H1 (cell line): ENCODE data around the gene ASTN2. TPM values are rescaled to one million over a fixed set of nuclear protein-coding genes. Genes with fewer than 3 reads are reported as not detected.
A peak's percentile ranks its signal among the peaks of the same experiment; 100 is the strongest.

Experiments
- CTCF ChIA-PET: fragments of 300-600 bp; sonication (Branson Sonifier 250); formaldehyde crosslinking; loops from one replicate; lab custom pipeline; 2021; ENCODE audit not compliant: partially characterized antibody; lab: Charles Lee
- POLR2A ChIA-PET: fragments of 300-600 bp; sonication (Branson Sonifier 250); formaldehyde crosslinking; loops from one replicate; lab custom pipeline; 2021; ENCODE audit warnings: inconsistent platforms; ENCODE audit not compliant: partially characterized antibody; lab: Charles Lee
- DNase-seq, 2 experiments: peaks; one replicate each; pipeline versions ENCODE4 v3.0.0 to v3.0.0-alpha.2; 2010 to 2022; ENCODE audit warnings: low spot score in 2 of 2, low read depth in 1 of 2, mixed read lengths in 1 of 2
- FAIRE-seq: peaks from 2 replicates; lab custom pipeline; 2011; peaks lifted over from hg19 to GRCh38; lab: Jason Lieb, UNC
- H2AFZ ChIP-seq: 2 replicates; pipeline ENCODE4 v1.8.1; 2012; ENCODE audit warnings: low read length, inconsistent platforms
- H2AK5ac ChIP-seq: 2 replicates; pipeline ENCODE4 v1.6.1; 2013; ENCODE audit warnings: low read depth, low read length
- H2BK120ac ChIP-seq: replicated peaks from 2 replicates; pipeline ENCODE3; 2013; ENCODE audit warnings: low read depth, low read length, inconsistent platforms
- H2BK12ac ChIP-seq: 2 replicates; pipeline ENCODE4 v1.6.1; 2013; ENCODE audit warnings: low read depth, low read length
- H2BK15ac ChIP-seq: 2 replicates; pipeline ENCODE4 v1.6.1; 2013; ENCODE audit warnings: low read length
- H2BK20ac ChIP-seq: 2 replicates; pipeline ENCODE4 v1.6.1; 2013; ENCODE audit warnings: low read length
- H2BK5ac ChIP-seq: 2 replicates; pipeline ENCODE4 v1.6.1; 2013; ENCODE audit warnings: low read depth, low read length
- H3K14ac ChIP-seq: 2 replicates; pipeline ENCODE4 v1.6.1; 2013; ENCODE audit warnings: inconsistent platforms; ENCODE audit not compliant: insufficient read length
- H3K18ac ChIP-seq: 2 replicates; pipeline ENCODE4 v1.6.1; 2013; ENCODE audit warnings: low read length; ENCODE audit errors: extremely low read depth
- H3K23ac ChIP-seq: 2 replicates; pipeline ENCODE4 v1.6.1; 2013; ENCODE audit warnings: inconsistent platforms; ENCODE audit not compliant: insufficient read length
- H3K23me2 ChIP-seq: 2 replicates; pipeline ENCODE4 v1.6.1; 2013; ENCODE audit warnings: low read depth, low read length
- H3K27ac ChIP-seq: 2 replicates; pipeline ENCODE4 v1.6.1; 2011; ENCODE audit warnings: low read depth, low read length, inconsistent platforms
- H3K27me3 ChIP-seq, 4 experiments: replicated peaks in 1 of 4; 1 replicate in 1 of 4; 2 replicates in 3 of 4; pipeline versions ENCODE4 v1.6.1 to v1.8.1; 2011 to 2013; ENCODE audit warnings: low read length in 3 of 4, mild to moderate bottlenecking in 3 of 4, inconsistent platforms in 2 of 4, mixed read lengths in 2 of 4, moderate library complexity in 1 of 4; ENCODE audit not compliant: control insufficient read depth in 3 of 4, insufficient read depth in 3 of 4; ENCODE audit errors: extremely low read depth in 1 of 4
- H3K36me3 ChIP-seq, 4 experiments: 2 replicates each; pipeline versions ENCODE4 v1.6.1 to v1.8.1; 2011 to 2013; ENCODE audit warnings: mild to moderate bottlenecking in 4 of 4, low read length in 3 of 4, moderate library complexity in 2 of 4, control low read depth in 1 of 4, inconsistent platforms in 1 of 4; ENCODE audit not compliant: insufficient read depth in 4 of 4, control insufficient read depth in 2 of 4
- H3K4ac ChIP-seq: replicated peaks from 2 replicates; pipeline ENCODE3; 2013; ENCODE audit warnings: low read length, low read depth, mixed read lengths, inconsistent platforms; ENCODE audit not compliant: insufficient read length
- H3K4me1 ChIP-seq, 4 experiments: replicated peaks in 1 of 4; 1 replicate in 1 of 4; 2 replicates in 3 of 4; pipeline versions ENCODE4 v1.6.1 to v1.8.1; 2011 to 2013; ENCODE audit warnings: low read length in 3 of 4, inconsistent platforms in 2 of 4, mixed read lengths in 1 of 4; ENCODE audit not compliant: insufficient read depth in 4 of 4, control insufficient read depth in 3 of 4
- H3K4me2 ChIP-seq, 2 experiments: 2 replicates each; pipeline versions ENCODE4 v1.6.1 to v1.8.1; 2011 to 2013; ENCODE audit warnings: low read depth in 2 of 2, low read length in 2 of 2, control low read depth in 1 of 2, inconsistent platforms in 1 of 2, mild to moderate bottlenecking in 1 of 2; ENCODE audit not compliant: insufficient read depth in 1 of 2
- H3K4me3 ChIP-seq, 4 experiments: fragments of 200-600, 300-600 bp in 1 of 4; sonication (generic), shearing (Covaris generic), sonication (Bioruptor Twin) in 1 of 4; 2 replicates each; pipeline versions ENCODE4 v1.5.1 to v1.8.1; 2011 to 2016; ENCODE audit warnings: low read length in 4 of 4, low read depth in 3 of 4, control low read depth in 2 of 4, inconsistent platforms in 2 of 4, mild to moderate bottlenecking in 2 of 4, mixed read lengths in 1 of 4, moderate library complexity in 1 of 4; ENCODE audit not compliant: insufficient read depth in 2 of 4; ENCODE audit errors: extremely low read depth in 1 of 4
- H3K56ac ChIP-seq: replicated peaks from 2 replicates; pipeline ENCODE3; 2013; ENCODE audit warnings: low read depth, mild to moderate bottlenecking, mixed read lengths, low read length, inconsistent platforms; ENCODE audit not compliant: insufficient read length
- H3K79me1 ChIP-seq: 2 replicates; pipeline ENCODE4 v1.6.1; 2013; ENCODE audit warnings: low read depth, low read length, control low read depth
- H3K79me2 ChIP-seq, 2 experiments: 2 replicates each; pipeline versions ENCODE4 v1.6.1 to v1.8.1; 2012 to 2013; ENCODE audit warnings: low read length in 2 of 2, mild to moderate bottlenecking in 2 of 2, inconsistent platforms in 1 of 2; ENCODE audit not compliant: insufficient read depth in 2 of 2, control insufficient read depth in 1 of 2
- H3K9ac ChIP-seq, 4 experiments: replicated peaks in 1 of 4; 1 replicate in 1 of 4; 2 replicates in 3 of 4; pipeline versions ENCODE4 v1.6.1 to v1.8.1; 2011 to 2013; ENCODE audit warnings: low read depth in 3 of 4, low read length in 3 of 4, control low read depth in 2 of 4, mild to moderate bottlenecking in 2 of 4, moderate library complexity in 2 of 4, inconsistent platforms in 1 of 4; ENCODE audit errors: extremely low read depth in 1 of 4
- H3K9me3 ChIP-seq, 2 experiments: 2 replicates each; pipeline versions ENCODE4 v1.6.1 to v1.8.1; 2012 to 2013; ENCODE audit warnings: mild to moderate bottlenecking in 2 of 2, moderate library complexity in 2 of 2, control low read depth in 1 of 2, inconsistent platforms in 1 of 2, low read depth in 1 of 2, low read length in 1 of 2, mixed read lengths in 1 of 2; ENCODE audit not compliant: insufficient read depth in 2 of 2
- H4K20me1 ChIP-seq, 2 experiments: replicated peaks in 1 of 2; 2 replicates each; pipeline versions ENCODE3 to v1.8.1; 2011 to 2013; ENCODE audit warnings: inconsistent platforms in 2 of 2, low read length in 2 of 2, mild to moderate bottlenecking in 1 of 2; ENCODE audit not compliant: insufficient read depth in 2 of 2, control insufficient read depth in 1 of 2
- H4K5ac ChIP-seq: 2 replicates; pipeline ENCODE4 v1.6.1; 2013; ENCODE audit warnings: low read length, low read depth, mixed read lengths, inconsistent platforms; ENCODE audit not compliant: insufficient read length
- H4K8ac ChIP-seq: 2 replicates; pipeline ENCODE4 v1.8.0; 2013; ENCODE audit warnings: mild to moderate bottlenecking, moderate library complexity, low read length, inconsistent platforms; ENCODE audit not compliant: insufficient read depth; ENCODE audit errors: extremely low read depth
- H4K91ac ChIP-seq: replicated peaks from 2 replicates; pipeline ENCODE3; 2013; ENCODE audit warnings: low read length, mixed read lengths, inconsistent platforms; ENCODE audit not compliant: insufficient read length
- CEBPB ChIP-seq: IDR thresholded peaks from 2 replicates; pipeline ENCODE4 v1.6.1; 2012; ENCODE audit warnings: low read depth, low read length
- TEAD4 ChIP-seq: IDR thresholded peaks from 2 replicates; pipeline ENCODE4 v1.6.1; 2012; ENCODE audit warnings: low read depth, low read length, inconsistent platforms, mixed read lengths
- ZNF274 ChIP-seq: IDR thresholded peaks from 2 replicates; pipeline ENCODE4 v1.7.0; 2012; ENCODE audit warnings: low read length, borderline replicate concordance; ENCODE audit errors: extremely low read depth
- WGBS, 2 experiments: shearing (Covaris generic) in 1 of 2; methylation state at CpG; one replicate each; pipeline versions ENCODE4 v1.1.6 to v1.1.7; 2013 to 2015; ENCODE audit warnings: low lambda C conversion rate in 2 of 2, mixed read lengths in 2 of 2, inconsistent platforms in 1 of 2, low coverage in 1 of 2, missing lambda C conversion rate in 1 of 2; ENCODE audit not compliant: insufficient replicate concordance in 2 of 2, insufficient coverage in 1 of 2, insufficient read length in 1 of 2; ENCODE audit errors: extremely low coverage in 1 of 2, missing lambda C conversion rate in 1 of 2; 5-methylcytosine and 5-hydroxymethylcytosine counted together
- polyA plus RNA-seq, 7 experiments: library from polyadenylated mRNA; depleted of rRNA in 3 of 7; stranded (reverse) in 5 of 7; unstranded in 2 of 7; fragments of >200 nt in 5 of 7; fragments of 200-250 nt in 2 of 7; gene quantifications; 1 replicate in 5 of 7; 2 replicates in 1 of 7; 4 replicates in 1 of 7; pipeline versions ENCODE4 v1.2.1 to v1.2.3, GENCODE V29; 2011 to 2013; ENCODE audit warnings: missing spikeins in 2 of 7, mixed read lengths in 2 of 7
- total RNA-seq: library from RNA; stranded (reverse); fragmentation: NEBNext Ultra II Directional; extraction: Animal tissue kit (Norgen Biotek cat#: 25700); gene quantifications from 2 replicates; pipeline ENCODE4 v1.2.1, GENCODE V29; 2021
- TF ChIP-seq, protein P1 (sequence below): IDR thresholded peaks from 2 replicates; pipeline ENCODE4 v1.6.1; 2012; ENCODE audit warnings: inconsistent platforms
- TF ChIP-seq, protein P2 (sequence below): IDR thresholded peaks from 2 replicates; pipeline ENCODE4 v1.6.1; 2012; ENCODE audit warnings: inconsistent platforms

ASTN2 gene
- total and polyA plus RNA-seq, 2 of the 8 experiments (the other 6 are each of a cell fraction or from before 2014, with no cell fraction given) = 8.2 to 13.7 TPM

DNA sequence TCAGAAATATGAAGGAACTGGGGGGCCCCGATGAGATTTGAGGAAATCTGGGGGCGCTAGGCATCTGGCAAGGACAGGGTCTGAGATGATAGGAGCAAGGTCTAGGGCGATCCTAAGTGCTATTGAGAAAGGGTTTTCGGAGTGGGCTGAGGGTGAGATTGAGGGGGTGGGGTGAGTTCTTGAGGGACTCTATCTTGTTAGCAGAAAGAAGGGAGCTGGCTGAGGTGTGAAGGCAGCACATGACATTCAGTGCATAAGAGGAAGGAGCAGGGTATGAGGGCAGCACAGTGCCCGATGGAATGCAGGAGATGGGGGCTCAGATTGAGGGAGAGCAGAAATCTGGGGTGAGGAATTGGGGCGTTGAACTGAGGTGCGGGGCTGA is 727.1 kb downstream of the ASTN2 start:
- no peak overlapping the region for H4K8ac ChIP-seq
- no peak overlapping the region for H4K91ac ChIP-seq
- H2BK15ac ChIP-seq = peak overlapping the region; percentile 83; the same call in 1 of the 2 replicates
- H2BK5ac ChIP-seq = no peak overlapping the region
- H3K4me2 ChIP-seq = peak overlapping the region; percentile 81 to 96
- 0 out of 2 replicates have a peak overlapping the region, but pooled peaks have one; percentile 51 for H2BK12ac ChIP-seq
- H2AFZ ChIP-seq = no peak overlapping the region
- H3K79me2 ChIP-seq = peaks cover 0 to 23% of the 10 kb centered on the region in 2 experiments; a peak in 2 of 4 replicates
- CTCF ChIA-PET = interaction anchor here (1.0 kb wide), 1 partner anchor 361 kb away, joined by 3 read pairs; no protein-coding TSS in a partner anchor
- no peak for TF ChIP-seq ZNF274
- TF ChIP-seq, protein P1, sequence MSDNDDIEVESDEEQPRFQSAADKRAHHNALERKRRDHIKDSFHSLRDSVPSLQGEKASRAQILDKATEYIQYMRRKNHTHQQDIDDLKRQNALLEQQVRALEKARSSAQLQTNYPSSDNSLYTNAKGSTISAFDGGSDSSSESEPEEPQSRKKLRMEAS = peak; percentile 60
- TF ChIP-seq, protein P2, sequence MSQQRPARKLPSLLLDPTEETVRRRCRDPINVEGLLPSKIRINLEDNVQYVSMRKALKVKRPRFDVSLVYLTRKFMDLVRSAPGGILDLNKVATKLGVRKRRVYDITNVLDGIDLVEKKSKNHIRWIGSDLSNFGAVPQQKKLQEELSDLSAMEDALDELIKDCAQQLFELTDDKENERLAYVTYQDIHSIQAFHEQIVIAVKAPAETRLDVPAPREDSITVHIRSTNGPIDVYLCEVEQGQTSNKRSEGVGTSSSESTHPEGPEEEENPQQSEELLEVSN = 0 out of 2 replicates have a peak, but pooled peaks have one; percentile 71
- TF ChIP-seq TEAD4 = peak; percentile 26; the same call in 1 of the 2 replicates
- no peak for TF ChIP-seq CEBPB
- H3K14ac ChIP-seq = no peak overlapping the region
- H3K23me2 ChIP-seq = peaks cover 12% of the 10 kb centered on the region
- no peak overlapping the region for H2AK5ac ChIP-seq
- no peak overlapping the region for H4K5ac ChIP-seq
- FAIRE-seq (no peak), DNase-seq (no peak)
- POLR2A ChIA-PET = interaction anchor here (0.9 to 1.5 kb wide), 3 partner anchors 10 to 29 kb away, joined by 3 to 6 read pairs (median 3); no protein-coding TSS in a partner anchor
- no peak overlapping the region for H3K23ac ChIP-seq
- H3K4me1 ChIP-seq = peaks cover 0 to 9% (median 1%) of the 10 kb centered on the region in 4 experiments; a peak in 5 of 7 replicates
- no peak overlapping the region; the same call in 1 of the 2 replicates for H3K27ac ChIP-seq
- no peak overlapping the region for H2BK20ac ChIP-seq
- no peaks in the 10 kb centered on the region; the same call in 1 of the 2 replicates for H3K79me1 ChIP-seq
- H4K20me1 ChIP-seq = peaks cover 1 to 2% of the 10 kb centered on the region in 2 experiments
- peak overlapping the region; percentile 24; the same call in 1 of the 2 replicates for H3K18ac ChIP-seq
- no peaks in the 10 kb centered on the region for H3K9me3 ChIP-seq
- peak overlapping the region; percentile 55 to 89 (median 62) for H3K4me3 ChIP-seq
- H3K4ac ChIP-seq = no peak overlapping the region
- WGBS, 2 experiments = 29% methylated on average over 7 of the region's 7 CpGs; no CpG with 5 or more reads in 1 of the 2 experiments
- no peak overlapping the region for H2BK120ac ChIP-seq
- no peaks in the 10 kb centered on the region; a peak in 1 of 8 replicates for H3K36me3 ChIP-seq
- H3K56ac ChIP-seq = no peak overlapping the region
- peak overlapping the region in 3 of 4 experiments; percentile 31 to 59 (median 41); a peak in 4 of 7 replicates for H3K9ac ChIP-seq
- no peaks in the 10 kb centered on the region; a peak in 2 of 7 replicates for H3K27me3 ChIP-seq
